GM19351 (cell line): ENCODE measurements around the gene COL6A3.

Experiments
- ATAC-seq: cut with Tn5 transposase; IDR thresholded peaks from one replicate; pipeline ENCODE4 v1.9.1; 2021; ENCODE audit warnings: mild to moderate bottlenecking, moderate library complexity; ENCODE audit not compliant: unreplicated experiment

The COL6A3 gene

GRCh38 chr2:237276716-237277490 is 137.1 kb downstream of the COL6A3 start:
- ATAC-seq, result no peak
